Mesendoderm (in vitro differentiated cells): ENCODE data around the gene NEDD1.

Source experiments
- DNase-seq: peaks from one replicate; pipeline ENCODE4 v3.0.0; 2013
- H2AK5ac ChIP-seq: 2 replicates; pipeline ENCODE4 v1.6.1; 2013; ENCODE audit warnings: low read length, inconsistent platforms
- H2BK120ac ChIP-seq: 2 replicates; pipeline ENCODE4 v1.6.1; 2013; ENCODE audit warnings: low read depth, mild to moderate bottlenecking, low read length, moderate library complexity, mixed read lengths
- H2BK15ac ChIP-seq: replicated peaks from 2 replicates; pipeline ENCODE4 v1.6.1; 2013; ENCODE audit warnings: low read depth, mild to moderate bottlenecking, moderate library complexity
- H2BK5ac ChIP-seq: 2 replicates; pipeline ENCODE4 v1.6.1; 2013; ENCODE audit warnings: low read length, inconsistent platforms
- H3K18ac ChIP-seq: 2 replicates; pipeline ENCODE4 v1.6.1; 2013; ENCODE audit warnings: mild to moderate bottlenecking, low read length, mixed read lengths
- H3K23ac ChIP-seq: one replicate; pipeline ENCODE4 v1.6.1; 2013; ENCODE audit warnings: low read length
- H3K27ac ChIP-seq: 2 replicates; pipeline ENCODE4 v1.5.1; 2013; ENCODE audit warnings: low read depth, mild to moderate bottlenecking, inconsistent platforms, low read length, moderate library complexity
- H3K27me3 ChIP-seq: 2 replicates; pipeline ENCODE4 v1.6.1; 2013; ENCODE audit warnings: low read length, control low read depth, mild to moderate bottlenecking, inconsistent platforms; ENCODE audit not compliant: insufficient read depth, poor library complexity
- H3K36me3 ChIP-seq: 2 replicates; pipeline ENCODE4 v1.6.1; 2013; ENCODE audit warnings: low read length, inconsistent platforms; ENCODE audit not compliant: control insufficient read depth, insufficient read depth
- H3K4ac ChIP-seq: one replicate; pipeline ENCODE4 v1.6.1; 2013; ENCODE audit warnings: low read depth, mild to moderate bottlenecking, low read length, moderate library complexity
- H3K4me1 ChIP-seq: 2 replicates; pipeline ENCODE4 v1.6.1; 2013; ENCODE audit warnings: low read depth, low read length, inconsistent platforms; ENCODE audit not compliant: control insufficient read depth
- H3K4me2 ChIP-seq: 2 replicates; pipeline ENCODE4 v1.6.1; 2013; ENCODE audit warnings: low read length
- H3K4me3 ChIP-seq: 2 replicates; pipeline ENCODE4 v1.5.1; 2013; ENCODE audit warnings: mild to moderate bottlenecking, low read length
- H3K56ac ChIP-seq: one replicate; pipeline ENCODE4 v1.6.1; 2013; ENCODE audit warnings: low read length
- H3K79me1 ChIP-seq: 2 replicates; pipeline ENCODE4 v1.6.1; 2013; ENCODE audit warnings: low read length, inconsistent platforms
- H3K79me2 ChIP-seq: 2 replicates; pipeline ENCODE4 v1.6.1; 2013; ENCODE audit warnings: mild to moderate bottlenecking, low read length; ENCODE audit not compliant: control insufficient read depth, insufficient read depth
- H3K9ac ChIP-seq: 2 replicates; pipeline ENCODE4 v1.6.1; 2013; ENCODE audit warnings: low read length, inconsistent platforms
- H4K5ac ChIP-seq: one replicate; pipeline ENCODE4 v1.6.1; 2013; ENCODE audit warnings: low read length
- H4K8ac ChIP-seq: one replicate; pipeline ENCODE4 v1.6.1; 2013; ENCODE audit warnings: low read depth, mild to moderate bottlenecking, control low read depth, low read length, moderate library complexity
- WGBS: extraction: QIAGEN DNeasy Blood & Tissue Kit; methylation state at CpG from one replicate; pipeline ENCODE4 v1.1.7; 2013; ENCODE audit warnings: low lambda C conversion rate, missing lambda C conversion rate; ENCODE audit not compliant: insufficient coverage; ENCODE audit errors: extremely low coverage; 5-methylcytosine and 5-hydroxymethylcytosine counted together

The NEDD1 gene

GRCh38 chr12:96906498-96906848 lies 584 bp upstream of the NEDD1 start:
- Histone ChIP-seq H3K36me3 (no peaks in the 10 kb centered on the region), H3K27ac (no peak overlapping the region), H3K18ac (no peak overlapping the region), H3K4me1 (peaks cover 2% of the 10 kb centered on the region), H3K27me3 (no peaks in the 10 kb centered on the region), H2BK15ac (no peak overlapping the region), H2AK5ac (no peak overlapping the region), H3K56ac (no peak overlapping the region), H3K23ac (no peak overlapping the region), H3K79me2 (peaks cover 4% of the 10 kb centered on the region), H2BK5ac (no peak overlapping the region), H3K4ac (no peak overlapping the region), H3K9ac (no peak overlapping the region), H4K8ac (no peak overlapping the region), H3K4me2 (peak overlapping the region; percentile 47), H4K5ac (peak overlapping the region; percentile 86), H3K79me1 (peaks cover 1% of the 10 kb centered on the region), H2BK120ac (no peak overlapping the region), H3K4me3 (no peak overlapping the region)
- no peak for DNase-seq
- WGBS = no CpG with 5 or more reads among the region's 9 CpGs

- no peak overlapping the region for H4K5ac ChIP-seq
- peak overlapping the region; percentile 90 for H3K4me3 ChIP-seq
- H3K79me2 ChIP-seq = peaks cover 4% of the 10 kb centered on the region
- peak; percentile 70 for DNase-seq
- peak overlapping the region; percentile 77 for H3K18ac ChIP-seq
- H3K9ac ChIP-seq = peak overlapping the region; percentile 96
- H2BK120ac ChIP-seq = no peak overlapping the region
- H3K27me3 ChIP-seq = no peaks in the 10 kb centered on the region
- H2AK5ac ChIP-seq = no peak overlapping the region
- H4K8ac ChIP-seq = no peak overlapping the region
- no peak overlapping the region for H2BK15ac ChIP-seq
- WGBS = no CpG with 5 or more reads among the region's 23 CpGs
- H3K79me1 ChIP-seq = peaks cover 1% of the 10 kb centered on the region
- peak overlapping the region; percentile 41 for H3K4ac ChIP-seq
- peak overlapping the region; percentile 93 for H3K56ac ChIP-seq
- H3K4me1 ChIP-seq = peaks cover 2% of the 10 kb centered on the region
- H3K27ac ChIP-seq = peak overlapping the region; percentile 79
- H3K4me2 ChIP-seq = peak overlapping the region; percentile 62
- no peaks in the 10 kb centered on the region for H3K36me3 ChIP-seq
- no peak overlapping the region for H2BK5ac ChIP-seq
- no peak overlapping the region for H3K23ac ChIP-seq
Measured at GRCh38 chr12:96907671-96908422, 790 bp downstream of the NEDD1 start.

GRCh38 chr12:96908423-96908675 lies 1.3 kb downstream of the NEDD1 start:
- no peak overlapping the region for H2AK5ac ChIP-seq
- H2BK15ac ChIP-seq = no peak overlapping the region
- no peaks in the 10 kb centered on the region for H3K36me3 ChIP-seq
- H3K4me1 ChIP-seq = peaks cover 2% of the 10 kb centered on the region
- peak overlapping the region; percentile 96 for H3K9ac ChIP-seq
- no peaks in the 10 kb centered on the region for H3K27me3 ChIP-seq
- H3K18ac ChIP-seq = no peak overlapping the region
- H2BK120ac ChIP-seq = no peak overlapping the region
- H3K23ac ChIP-seq = no peak overlapping the region
- H3K27ac ChIP-seq = no peak overlapping the region
- no peak overlapping the region for H4K5ac ChIP-seq
- peak overlapping the region; percentile 93 for H3K56ac ChIP-seq
- no peak overlapping the region for H2BK5ac ChIP-seq
- peaks cover 4% of the 10 kb centered on the region for H3K79me2 ChIP-seq
- WGBS = no CpG with 5 or more reads among the region's 3 CpGs
- peak overlapping the region; percentile 62 for H3K4me2 ChIP-seq
- no peak overlapping the region for H4K8ac ChIP-seq
- peaks cover 1% of the 10 kb centered on the region for H3K79me1 ChIP-seq
- DNase-seq = no peak
- H3K4me3 ChIP-seq = no peak overlapping the region
- no peak overlapping the region for H3K4ac ChIP-seq

GRCh38 chr12:96912261-96912660 lies 5.2 kb downstream of the NEDD1 start:
- Histone ChIP-seq H2AK5ac (no peak overlapping the region), H2BK15ac (no peak overlapping the region), H4K5ac (no peak overlapping the region), H3K23ac (no peak overlapping the region), H4K8ac (no peak overlapping the region), H3K27me3 (no peaks in the 10 kb centered on the region), H3K4ac (no peak overlapping the region), H3K36me3 (no peaks in the 10 kb centered on the region), H3K79me1 (peaks cover 8% of the 10 kb centered on the region), H3K27ac (no peak overlapping the region), H2BK5ac (no peak overlapping the region), H3K4me1 (peaks cover 2% of the 10 kb centered on the region), H3K18ac (no peak overlapping the region), H3K79me2 (peaks cover 4% of the 10 kb centered on the region), H2BK120ac (no peak overlapping the region), H3K4me2 (no peak overlapping the region), H3K9ac (no peak overlapping the region), H3K4me3 (no peak overlapping the region), H3K56ac (no peak overlapping the region)
- no peak for DNase-seq
- no CpG with 5 or more reads among the region's 2 CpGs for WGBS

GRCh38 chr12:96912943-96913342 lies 5.9 kb downstream of the NEDD1 start:
- Histone ChIP-seq H3K23ac (no peak overlapping the region), H3K4me1 (peaks cover 2% of the 10 kb centered on the region), H3K27me3 (no peaks in the 10 kb centered on the region), H2BK120ac (no peak overlapping the region), H3K4ac (no peak overlapping the region), H3K27ac (no peak overlapping the region), H3K79me1 (peaks cover 7% of the 10 kb centered on the region), H3K56ac (no peak overlapping the region), H2AK5ac (no peak overlapping the region), H3K79me2 (peaks cover 4% of the 10 kb centered on the region), H4K8ac (no peak overlapping the region), H3K4me3 (no peak overlapping the region), H4K5ac (no peak overlapping the region), H3K36me3 (no peaks in the 10 kb centered on the region), H3K18ac (no peak overlapping the region), H3K4me2 (no peak overlapping the region), H2BK15ac (no peak overlapping the region), H3K9ac (no peak overlapping the region), H2BK5ac (no peak overlapping the region)
- DNase-seq = no peak
- no CpG with 5 or more reads among the region's 2 CpGs for WGBS
